PC-3 (cell line): ENCODE measurements around the gene R3HDM4.

Source experiments
- CTCF ChIP-seq: fragments of 300-600 bp; sonication (generic); conservative IDR thresholded peaks from 2 replicates; pipeline ENCODE4 v1.5.1; 2017; ENCODE audit warnings: antibody characterized with exemption, low read depth, mild to moderate bottlenecking, low read length
- EZH2 ChIP-seq: fragments of 300-600 bp; sonication (generic); IDR thresholded peaks from one replicate; pipeline ENCODE4 v1.6.1; 2017; ENCODE audit warnings: antibody characterized with exemption, mild to moderate bottlenecking, low read length; ENCODE audit not compliant: unreplicated experiment

DNA sequence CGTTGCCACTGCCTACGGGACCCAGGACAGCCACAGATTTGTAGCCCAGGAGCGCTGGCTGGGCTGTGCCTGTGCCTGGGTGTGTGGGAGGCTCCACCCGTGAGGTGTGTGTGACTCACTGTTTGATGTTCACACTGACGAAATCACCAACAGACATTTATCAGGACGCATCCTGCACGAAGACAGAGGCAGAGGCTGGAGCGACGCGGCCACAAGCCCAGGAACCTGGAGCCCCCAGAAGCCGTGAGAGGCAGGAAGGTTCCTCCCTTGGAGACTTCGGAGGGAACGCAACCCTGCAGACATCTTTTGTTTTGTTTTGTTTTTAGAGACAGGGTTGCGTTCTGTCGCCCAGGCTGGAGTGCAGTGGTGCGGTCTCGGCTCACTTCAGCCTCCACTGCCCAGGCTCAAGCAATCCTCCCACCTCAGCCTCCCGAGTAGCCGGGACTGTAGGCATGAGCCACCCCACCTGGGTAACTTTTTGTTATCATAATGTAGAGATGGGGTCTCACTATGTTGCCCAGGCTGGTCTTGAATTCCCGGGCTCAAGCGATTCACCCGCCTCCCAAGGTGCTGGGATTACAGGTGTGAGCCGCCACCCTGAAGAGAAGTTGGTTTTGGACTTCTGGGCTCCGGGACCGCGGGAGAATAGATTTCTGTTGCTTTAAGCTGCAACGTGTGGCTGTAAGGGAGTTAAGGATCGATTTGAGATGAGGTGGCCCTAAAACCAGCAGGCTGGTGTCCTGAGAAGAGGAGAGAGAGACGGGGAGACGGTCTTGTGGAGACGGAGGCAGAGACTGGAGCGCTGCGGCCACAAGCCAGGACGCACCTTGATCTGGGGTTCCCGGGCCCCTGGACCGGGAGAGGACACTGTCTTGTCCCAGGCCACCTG is 46.2 kb upstream of the R3HDM4 start:
- TF ChIP-seq CTCF (no peak), EZH2 (no peak)
